GM18517 (cell line): ENCODE measurements around the gene CDC14B.
"Not testable (repeated sequence)": the region's sequence is repeated elsewhere in the genome, so short reads cannot be mapped to it uniquely, and the experiment has no call there.

Experiments
- ATAC-seq: cut with Tn5 transposase; IDR thresholded peaks from one replicate; pipeline ENCODE4 v1.9.1; 2021; ENCODE audit warnings: mild to moderate bottlenecking, moderate library complexity; ENCODE audit not compliant: unreplicated experiment

Gene CDC14B

DNA sequence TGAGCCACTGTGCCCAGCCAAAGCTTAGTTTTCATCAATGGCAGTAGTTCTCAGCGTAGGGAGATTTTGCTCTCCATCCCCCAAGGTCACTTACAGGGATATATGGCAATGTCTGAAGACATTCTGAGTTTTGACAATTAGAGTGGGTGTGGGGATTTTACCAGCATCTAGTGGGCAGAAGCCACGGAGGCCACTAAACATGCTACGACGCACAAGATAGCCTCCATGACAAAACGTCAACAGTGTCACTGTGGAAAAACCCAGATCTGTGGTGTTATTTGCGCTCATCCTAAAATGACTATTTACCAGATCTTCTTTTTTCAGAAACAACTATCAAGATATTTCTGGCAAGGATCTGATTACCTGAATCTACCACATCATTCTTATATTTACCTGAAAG lies 68.2 kb downstream of the CDC14B start:
- ATAC-seq: no peak

DNA sequence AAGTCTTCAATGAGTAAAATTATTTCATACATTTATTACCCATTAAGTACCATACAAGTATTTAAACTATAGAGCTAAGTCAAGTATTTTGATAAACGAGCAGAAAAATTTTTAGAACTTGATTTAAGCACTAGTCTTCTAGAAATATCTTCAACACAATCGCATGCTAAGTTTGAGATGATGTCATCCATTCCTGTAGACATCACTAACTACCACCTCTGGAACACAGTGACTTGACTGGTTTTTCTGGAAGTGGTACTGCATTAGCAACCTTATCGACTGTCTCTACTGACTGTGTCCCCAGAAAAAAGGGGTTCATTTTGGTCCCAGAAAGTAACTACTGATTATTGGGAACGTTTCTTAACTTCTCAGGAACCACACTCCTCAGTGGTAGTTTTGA lies 69.0 kb downstream of the CDC14B start:
- no peak for ATAC-seq

DNA sequence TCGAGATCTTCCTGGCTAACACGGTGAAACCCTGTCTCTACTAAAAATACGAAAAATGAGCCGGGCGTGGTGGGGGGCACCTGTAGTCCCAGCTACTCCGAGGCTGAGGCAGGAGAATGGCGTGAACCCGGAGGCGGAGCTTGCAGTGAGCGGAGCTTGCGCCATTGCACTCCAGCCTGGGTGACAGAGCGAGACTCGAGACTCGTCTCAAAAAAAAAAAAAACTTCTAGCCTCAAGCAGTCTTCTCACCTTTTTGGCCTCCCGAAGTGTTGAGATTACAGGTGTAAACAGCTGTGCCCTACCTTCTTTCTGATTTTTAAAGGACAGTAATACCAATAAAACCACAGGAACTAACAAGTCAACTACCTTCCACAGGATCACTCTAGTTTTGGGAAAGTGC lies 76.5 kb downstream of the CDC14B start:
- not testable (repeated sequence) for ATAC-seq

DNA sequence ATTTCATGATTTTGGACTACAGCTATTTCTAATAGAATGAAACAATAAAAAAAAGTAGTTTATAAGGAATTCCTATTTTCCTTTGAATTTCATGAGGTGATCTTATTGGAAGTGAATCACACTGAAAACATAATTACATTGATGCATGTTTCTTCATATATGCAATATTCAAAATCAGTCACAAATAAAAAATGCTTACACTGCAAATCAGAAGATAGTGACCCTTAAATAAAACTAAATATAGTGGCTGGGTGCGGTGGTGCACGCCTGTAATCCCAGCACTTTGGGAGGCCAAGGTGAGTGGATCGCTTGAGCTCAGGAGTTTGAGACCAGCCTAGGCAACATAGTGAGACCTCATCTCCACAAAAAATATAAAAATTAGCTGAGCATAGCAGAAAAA lies 79.5 kb downstream of the CDC14B start:
- no peak for ATAC-seq

DNA sequence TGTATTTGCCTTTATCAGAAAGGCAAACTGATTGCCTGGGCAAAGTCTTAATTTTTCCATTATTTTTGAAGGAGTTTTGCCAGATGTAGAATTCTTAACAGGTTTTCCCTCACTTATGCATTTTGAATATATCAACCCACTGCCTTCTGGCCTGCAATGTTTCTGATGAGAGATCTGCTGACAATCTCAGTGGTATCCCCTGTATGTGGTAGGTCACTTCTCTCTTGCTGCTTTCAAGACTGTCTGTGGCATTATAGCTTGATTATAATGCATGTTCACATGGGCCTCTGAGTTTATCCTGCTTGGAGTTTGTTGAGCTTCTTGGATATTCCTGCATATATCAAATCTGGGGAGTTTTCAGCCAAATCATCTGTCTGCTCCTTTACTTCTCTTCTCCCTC lies 87.5 kb downstream of the CDC14B start:
- no peak for ATAC-seq

DNA sequence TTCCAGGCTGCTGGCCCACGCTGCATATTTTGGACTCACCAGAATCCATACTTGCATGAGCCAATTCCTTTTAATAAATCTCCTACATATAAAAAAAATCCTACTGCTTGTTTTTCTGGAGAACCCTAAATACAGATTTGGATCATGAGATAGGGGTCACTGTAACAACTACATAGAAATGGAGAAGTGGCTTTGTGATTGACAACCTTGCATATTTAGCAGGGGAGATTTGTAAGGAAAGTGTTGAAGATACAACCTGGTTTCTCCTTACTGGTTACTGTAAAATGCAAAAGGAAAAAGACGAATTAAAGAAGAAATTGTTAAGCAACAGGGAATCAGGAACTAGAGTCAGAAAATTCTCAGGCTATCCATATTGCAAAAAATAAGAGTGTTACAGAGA lies 94.9 kb downstream of the CDC14B start:
- ATAC-seq: no peak

DNA sequence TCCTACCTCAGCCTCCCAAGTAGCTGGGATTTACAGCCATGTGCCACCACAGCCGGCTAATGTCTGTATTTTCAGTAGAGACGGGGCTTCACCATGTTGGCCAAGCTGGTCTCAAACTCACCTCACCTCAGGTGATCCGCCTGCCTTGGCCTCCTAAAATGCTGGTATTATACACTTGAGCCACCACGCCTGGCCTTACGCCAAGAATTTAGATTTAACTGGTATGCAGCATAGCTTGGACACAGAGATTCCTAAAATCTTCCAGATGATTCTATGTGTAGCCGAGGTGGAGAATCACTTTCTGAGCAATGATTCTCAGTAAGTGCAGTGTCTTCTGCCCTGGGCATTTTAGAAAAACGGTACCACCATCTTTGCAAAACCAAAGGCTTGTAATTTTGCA lies 95.6 kb downstream of the CDC14B start:
- ATAC-seq: no peak

DNA sequence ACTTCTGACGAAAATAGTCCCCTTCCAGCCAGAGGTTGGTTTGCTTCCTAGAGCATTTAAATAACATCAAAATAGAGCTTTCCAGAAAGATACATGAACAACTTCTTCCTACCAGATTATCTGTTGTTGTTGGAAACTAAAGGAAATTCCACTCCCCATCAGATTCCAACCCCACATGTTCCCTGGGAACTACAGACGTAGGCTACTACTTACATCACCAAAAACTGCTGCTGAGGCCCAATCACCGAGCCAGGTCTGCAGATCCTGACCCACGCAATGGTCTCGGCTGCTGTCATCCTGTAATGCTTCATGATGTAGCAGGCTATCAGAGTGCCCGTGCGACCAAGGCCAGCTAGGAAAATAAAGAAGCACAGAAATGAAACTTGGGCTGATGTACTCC lies 96.3 kb downstream of the CDC14B start:
- no peak for ATAC-seq

DNA sequence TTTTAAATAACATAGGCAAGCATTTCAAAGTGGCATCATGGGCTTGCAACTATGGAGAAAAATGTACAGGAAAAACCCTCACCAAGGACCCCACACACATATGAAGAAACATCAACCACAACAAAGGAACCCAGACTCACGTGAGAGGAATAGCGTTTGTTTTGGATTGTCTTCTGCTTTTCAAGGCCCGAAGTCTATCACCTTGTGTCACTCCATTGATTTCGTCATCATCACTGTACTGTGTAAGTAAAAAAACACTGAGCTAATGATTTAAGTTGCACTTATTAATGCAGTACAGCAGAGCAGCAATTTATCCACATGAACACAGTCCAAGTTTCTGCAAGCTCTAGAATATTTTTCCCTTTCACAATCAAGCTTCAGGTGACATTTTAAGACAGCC lies 97.3 kb downstream of the CDC14B start:
- no peak for ATAC-seq

DNA sequence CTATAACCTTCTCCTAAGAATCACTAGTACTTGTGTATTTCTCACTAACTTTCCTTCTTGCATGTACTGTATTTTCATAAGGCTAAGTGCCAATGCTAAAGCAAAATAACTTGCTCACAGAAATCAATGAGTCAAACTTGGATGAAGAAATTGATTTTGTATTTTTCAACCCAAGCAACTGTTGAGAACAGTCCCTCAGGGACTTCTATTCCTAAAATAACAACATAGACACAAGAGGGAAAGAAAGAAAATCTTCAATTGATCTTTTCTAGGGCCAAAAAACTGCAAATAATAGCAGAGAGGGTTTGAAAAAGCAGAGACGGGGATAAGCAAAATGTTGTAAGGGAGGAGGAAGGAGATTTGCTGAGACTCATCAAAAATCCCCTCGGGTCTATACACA lies 99.9 kb downstream of the CDC14B start:
- no peak for ATAC-seq

DNA sequence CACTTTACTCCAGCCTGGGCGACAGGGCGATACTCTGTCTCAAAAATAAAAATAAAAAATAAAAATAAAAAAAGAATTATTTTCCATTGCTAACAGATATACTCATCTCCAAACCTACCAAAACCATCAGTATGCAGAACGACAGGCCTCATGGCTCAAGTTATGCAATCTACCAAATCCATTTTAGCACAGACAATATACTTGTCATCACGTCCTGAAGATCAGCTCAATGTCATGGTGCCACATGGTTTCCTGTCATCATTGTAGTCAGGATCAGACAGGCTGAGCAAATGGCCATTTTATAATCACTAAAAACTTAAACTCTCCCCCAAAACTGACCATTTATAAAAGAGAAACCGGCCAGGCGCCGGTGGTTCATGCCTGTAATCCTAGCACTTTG lies 100.5 kb downstream of the CDC14B start:
- no peak for ATAC-seq

DNA sequence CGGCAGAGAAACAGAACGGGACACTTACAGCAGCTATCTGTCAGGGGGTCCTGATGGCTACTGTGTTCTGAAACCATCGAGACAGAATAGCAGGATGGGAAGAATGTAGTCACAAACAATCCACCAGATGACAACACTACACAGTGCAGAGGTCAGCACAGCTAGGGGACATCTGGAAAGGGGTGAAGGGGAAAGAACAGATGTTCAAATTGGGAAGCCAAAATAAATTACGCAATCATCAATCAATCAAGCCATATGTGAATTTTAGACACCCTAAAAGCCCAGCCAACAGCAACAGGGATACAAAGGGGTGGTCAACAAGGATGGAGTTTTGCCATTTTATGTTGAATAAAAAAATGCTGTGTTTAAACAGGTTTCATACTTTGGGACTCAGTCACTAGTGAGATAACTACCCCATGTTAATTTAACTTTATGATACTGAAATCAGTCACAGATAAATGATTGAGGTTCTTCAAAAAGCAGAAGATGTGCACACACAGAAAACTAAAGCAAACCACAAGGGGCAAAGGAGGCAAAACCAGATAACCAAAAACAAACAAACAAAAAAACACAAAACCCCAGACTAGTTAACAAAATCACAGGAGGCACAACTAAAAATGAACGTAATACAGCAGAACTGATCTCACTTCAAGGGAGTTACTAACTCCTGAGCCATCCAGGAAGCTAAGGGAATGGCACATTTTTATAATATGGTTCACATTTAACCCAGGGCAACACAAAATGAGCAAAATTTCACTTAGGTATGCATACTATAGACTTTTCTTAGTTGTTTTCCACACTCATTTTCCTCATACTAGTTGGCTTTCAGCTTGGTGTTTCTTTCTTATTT lies 103.8 kb downstream of the CDC14B start:
- no peak for ATAC-seq

DNA sequence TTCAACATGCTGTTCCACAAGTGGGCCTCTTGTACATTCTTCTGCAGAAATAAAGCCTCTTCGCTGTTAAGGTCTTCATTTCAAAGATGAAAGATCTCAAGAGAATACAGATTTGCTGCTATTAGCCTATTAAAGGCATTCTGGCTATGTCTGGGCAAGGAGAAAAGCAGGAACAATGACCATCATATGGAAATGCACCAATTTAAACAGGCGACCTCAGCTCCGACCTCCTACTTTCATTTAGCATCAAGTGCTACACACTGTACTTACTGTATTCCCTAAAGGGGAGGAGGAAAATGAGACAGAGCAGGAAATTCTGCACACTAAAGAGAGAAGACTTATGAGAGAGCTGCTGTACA lies 104.9 kb downstream of the CDC14B start:
- no peak for ATAC-seq

DNA sequence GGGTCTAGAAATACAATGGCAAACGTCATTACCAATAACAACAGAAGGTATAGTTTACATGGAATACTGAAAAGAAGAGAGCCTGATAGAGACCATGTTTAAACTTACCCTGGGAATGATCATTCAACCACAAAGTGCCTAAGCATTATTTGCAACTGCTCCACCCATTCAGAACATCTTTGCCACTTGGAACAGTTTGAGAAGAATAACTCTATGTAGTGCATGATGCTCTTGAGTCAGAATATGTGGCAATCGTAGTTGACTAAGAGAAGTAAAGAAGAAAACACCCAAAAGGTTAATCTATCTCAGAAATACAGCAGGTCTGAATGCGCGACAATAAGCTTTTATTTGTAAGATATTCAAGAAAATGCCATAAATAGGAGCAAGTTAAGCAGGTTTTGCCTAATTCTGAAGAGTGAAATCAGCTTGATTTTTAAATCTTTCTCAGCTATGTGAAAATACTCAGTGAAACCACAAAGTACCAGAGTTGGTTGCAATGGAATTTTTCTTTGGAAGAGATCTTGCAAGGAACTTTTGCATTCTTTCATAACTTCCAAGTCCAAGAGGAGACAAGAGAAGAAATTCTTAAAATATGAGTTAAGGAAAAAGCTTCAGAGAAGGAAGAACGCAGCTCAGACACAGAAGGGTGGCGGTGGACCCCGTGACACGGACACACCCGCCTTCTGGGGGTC lies 105.4 kb downstream of the CDC14B start:
- ATAC-seq: no peak

DNA sequence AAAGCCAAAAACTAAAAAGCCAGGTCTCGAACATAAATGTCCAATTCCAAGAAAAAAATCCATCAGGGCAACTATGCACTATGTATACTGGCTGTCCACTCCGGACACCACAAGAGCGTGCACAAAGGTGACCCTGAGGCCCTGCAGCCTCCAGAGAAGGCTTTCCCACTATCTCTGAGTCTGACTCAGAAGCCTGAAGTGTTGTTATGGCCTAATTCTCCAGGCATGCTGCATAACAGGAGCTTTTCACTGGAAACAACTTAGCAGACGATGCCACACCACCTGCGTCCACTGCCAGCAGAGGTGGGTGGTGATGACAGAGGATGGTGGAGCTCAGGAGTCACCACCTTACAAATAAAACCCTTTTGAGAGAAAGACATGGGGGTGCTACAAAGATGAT lies 106.0 kb downstream of the CDC14B start:
- no peak for ATAC-seq

DNA sequence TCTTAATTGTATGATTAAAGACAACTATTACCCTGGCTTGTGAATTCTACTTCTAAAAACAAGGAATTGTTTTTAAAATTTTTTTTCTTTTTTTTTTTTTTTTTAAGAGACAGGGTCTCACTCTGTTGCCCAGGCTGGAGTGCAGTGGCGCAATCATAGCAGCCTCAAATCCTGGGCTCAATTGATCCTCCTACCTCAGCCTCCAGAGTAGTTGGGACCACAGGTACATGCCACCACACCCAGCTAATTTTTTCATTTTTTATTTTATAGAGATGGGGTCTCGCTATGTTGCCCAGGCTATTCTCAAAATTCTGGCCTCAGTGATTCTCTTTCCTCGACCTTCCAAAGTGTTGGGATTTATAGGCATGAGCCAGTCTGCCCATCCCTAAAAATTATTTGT lies 107.4 kb downstream of the CDC14B start:
- no peak for ATAC-seq

DNA sequence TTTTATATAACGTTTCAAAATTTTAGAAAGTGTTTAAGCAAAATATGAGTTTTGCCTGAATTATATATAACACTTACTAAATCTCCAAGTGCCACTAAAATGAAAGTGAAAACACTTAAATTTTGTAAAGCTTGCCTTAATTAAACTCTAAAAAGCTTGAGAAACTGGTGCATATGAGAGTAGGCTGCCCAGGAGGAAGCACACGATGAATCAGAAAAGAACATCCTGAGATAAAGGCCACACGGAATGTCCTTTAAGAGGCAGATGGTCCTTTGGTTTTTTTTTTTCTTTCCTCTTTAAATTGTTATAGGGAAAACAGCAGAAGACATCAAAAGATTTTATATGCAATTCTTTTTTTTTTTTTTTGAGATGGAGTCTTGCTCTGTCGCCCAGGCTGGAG lies 109.4 kb downstream of the CDC14B start:
- no peak for ATAC-seq

DNA sequence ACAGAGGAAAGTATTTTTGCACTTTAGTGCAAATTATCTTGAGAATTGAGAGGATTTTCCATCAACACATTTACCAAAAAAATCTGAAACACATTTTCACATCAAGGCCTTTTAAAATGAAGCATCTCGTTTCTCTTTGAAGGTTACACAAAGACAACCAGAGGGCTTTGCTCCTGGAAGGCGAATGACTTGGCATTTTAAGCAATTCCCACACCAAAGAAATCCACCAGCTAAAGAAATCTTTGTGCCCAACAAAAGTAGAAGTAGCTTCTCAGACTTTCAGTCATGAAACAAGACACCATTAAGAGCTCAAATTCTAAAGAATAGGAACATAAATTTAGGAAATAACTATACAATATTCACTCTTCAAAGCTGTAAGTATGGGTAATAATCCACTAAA lies 109.8 kb downstream of the CDC14B start:
- no peak for ATAC-seq

DNA sequence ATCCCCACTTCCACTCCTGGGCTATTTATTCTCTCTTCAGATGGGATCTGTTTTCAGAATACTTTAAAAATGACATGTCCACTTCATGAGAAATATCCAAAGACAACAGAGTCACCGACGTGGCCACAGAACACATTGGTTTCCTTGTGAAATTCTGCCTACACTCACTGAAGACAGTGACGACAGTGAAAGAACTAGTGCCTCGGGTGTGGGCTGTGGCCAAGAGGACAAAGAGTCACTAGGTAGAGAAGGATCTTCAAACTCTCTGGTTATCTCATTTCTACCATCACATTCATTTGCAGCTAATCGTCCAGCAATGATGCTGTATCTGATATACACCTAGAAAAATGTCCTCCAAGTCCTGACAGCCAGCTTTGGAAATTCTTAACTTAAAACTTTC lies 110.6 kb downstream of the CDC14B start:
- no peak for ATAC-seq

DNA sequence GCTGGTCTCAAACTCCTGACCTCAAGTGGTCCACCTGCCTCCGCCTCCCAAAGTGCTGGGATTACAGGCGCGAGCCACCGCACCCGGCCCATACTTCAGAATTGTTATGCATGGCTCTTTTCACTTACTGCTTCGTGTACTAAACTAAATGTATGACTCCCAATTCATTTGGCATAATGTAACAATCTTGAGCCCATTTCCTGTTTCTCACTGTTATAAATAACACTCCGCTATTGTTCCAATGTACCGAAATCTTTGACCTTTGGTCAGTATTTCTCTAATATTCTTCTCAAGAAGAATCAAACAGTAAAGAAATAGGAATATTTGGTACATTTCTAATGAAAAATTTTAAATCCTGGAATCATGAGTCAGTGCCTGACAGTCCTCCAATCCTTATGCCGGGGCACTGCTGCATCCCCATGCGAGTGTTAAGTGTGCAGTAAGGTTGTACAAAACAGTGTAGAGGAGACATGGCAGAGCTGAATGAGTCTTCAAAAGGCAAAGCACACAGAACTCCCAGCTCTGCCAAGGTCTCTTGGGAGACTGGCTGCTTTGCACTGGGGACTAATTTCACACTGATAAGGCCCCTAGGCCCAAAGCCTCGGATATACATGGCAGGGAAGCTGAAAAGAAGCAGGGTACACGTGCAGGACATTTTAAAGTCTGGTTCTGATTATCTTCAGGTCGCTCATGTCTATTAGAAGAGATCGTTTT lies 111.3 kb downstream of the CDC14B start:
- no peak for ATAC-seq

DNA sequence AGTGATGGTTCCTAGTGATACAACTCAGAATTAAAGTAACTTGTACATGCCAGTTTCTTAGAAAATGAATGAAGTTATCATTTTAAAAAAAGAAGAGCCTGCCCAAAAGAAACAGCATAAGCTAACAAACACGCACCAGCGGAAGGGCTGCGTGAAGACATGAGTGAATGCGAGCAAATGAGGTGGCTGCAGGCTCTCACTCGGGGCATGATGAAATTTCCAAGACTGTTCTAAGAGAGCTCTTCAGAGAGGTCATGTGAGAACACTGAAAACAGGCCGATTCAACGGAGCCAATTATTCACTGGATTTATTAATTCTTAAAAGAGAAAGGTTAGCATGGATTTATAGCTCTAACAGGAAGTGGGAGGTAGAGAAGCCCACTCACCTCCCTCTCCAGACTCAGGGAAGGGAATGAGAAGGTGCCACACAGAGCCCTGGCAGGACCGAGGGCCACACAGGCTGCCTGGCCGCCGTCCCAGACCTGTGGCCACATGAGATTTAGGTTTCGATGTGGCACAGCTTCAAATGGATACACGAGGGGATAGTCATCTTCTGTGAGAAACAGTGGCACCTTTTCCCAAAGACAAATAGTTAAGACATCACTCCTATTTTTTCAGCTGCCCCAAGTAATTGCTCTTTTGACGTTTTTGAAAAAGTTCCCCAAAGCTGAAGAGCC lies 114.2 kb downstream of the CDC14B start:
- no peak for ATAC-seq
